ENCODE data around the gene SKI. TPM values are rescaled to one million over a fixed set of nuclear protein-coding genes. Genes with fewer than 3 reads are reported as not detected.

SKI gene
- total RNA-seq, 2 experiments from 2014 or later, result 4.7 to 11.7 TPM

- Histone ChIP-seq H4K20me1 (ENCODE audit: insufficient read depth, low read length) (no peaks in the 10 kb centered on the region), H3K27ac (ENCODE audit: low read depth, low read length, poor library complexity, severe bottlenecking) (no peak overlapping the region), H3K4me3 (ENCODE audit: low read depth, low read length, poor library complexity, severe bottlenecking) (no peak overlapping the region), H3K9me3 (ENCODE audit: low read length) (no peaks in the 10 kb centered on the region), H3K4me1 (ENCODE audit: insufficient read depth, low read length, poor library complexity, severe bottlenecking) (no peaks in the 10 kb centered on the region), H3K36me3 (ENCODE audit: insufficient read depth, low read length) (no peaks in the 10 kb centered on the region), H3K4me2 (ENCODE audit: low read length) (no peak overlapping the region), H2AFZ (ENCODE audit: low read length) (no peak overlapping the region), H3K79me2 (ENCODE audit: insufficient read depth, low read depth, low read length) (no peaks in the 10 kb centered on the region), H3K9me2 (ENCODE audit: insufficient read depth, low read length) (no peaks in the 10 kb centered on the region)
- BruUV-seq (replicated peaks), result no TSS peak
- POLR2A ChIA-PET, result no interaction called here
- TF ChIP-seq CTCF (conservative IDR thresholded peaks at IDR 0.05; ENCODE audit: low read length), result no peak
- TF ChIP-seq EZH2phosphoT487 (IDR thresholded peaks at IDR 0.05; ENCODE audit: borderline replicate concordance, low read depth, low read length), result no peak
- CTCF ChIA-PET (ENCODE audit: unreplicated experiment), result no interaction called here
- DNase-seq (ENCODE audit: low spot score), result no peak
- intact Hi-C loops (cut with micrococcal nuclease; ENCODE audit: unreplicated experiment), result no loop called here
Measured at GRCh38 chr1:2328676-2329455, 100.7 kb downstream of the SKI start.

- Histone ChIP-seq H3K9me3 (ENCODE audit: low read length) (no peaks in the 10 kb centered on the region), H3K9me2 (ENCODE audit: insufficient read depth, low read length) (no peaks in the 10 kb centered on the region), H3K27ac (ENCODE audit: low read depth, low read length, poor library complexity, severe bottlenecking) (no peak overlapping the region), H4K20me1 (ENCODE audit: insufficient read depth, low read length) (no peaks in the 10 kb centered on the region), H3K36me3 (ENCODE audit: insufficient read depth, low read length) (no peaks in the 10 kb centered on the region), H3K79me2 (ENCODE audit: insufficient read depth, low read depth, low read length) (no peaks in the 10 kb centered on the region), H3K4me1 (ENCODE audit: insufficient read depth, low read length, poor library complexity, severe bottlenecking) (no peaks in the 10 kb centered on the region), H2AFZ (ENCODE audit: low read length) (no peak overlapping the region), H3K4me3 (ENCODE audit: low read depth, low read length, poor library complexity, severe bottlenecking) (no peak overlapping the region), H3K4me2 (ENCODE audit: low read length) (no peak overlapping the region)
- TF ChIP-seq CTCF (conservative IDR thresholded peaks at IDR 0.05; ENCODE audit: low read length), result no peak
- no peak for TF ChIP-seq EZH2phosphoT487 (IDR thresholded peaks at IDR 0.05; ENCODE audit: borderline replicate concordance, low read depth, low read length)
- ChIA-PET POLR2A (interaction anchor here (0.5 kb wide), 1 partner anchor 130 kb away, joined by 6 read pairs; no protein-coding TSS in a partner anchor), CTCF (ENCODE audit: unreplicated experiment) (no interaction called here)
- DNase-seq (ENCODE audit: low spot score), result no peak
- intact Hi-C loops (cut with micrococcal nuclease; ENCODE audit: unreplicated experiment), result no loop called here
- no TSS peak for BruUV-seq (replicated peaks)
Measured at GRCh38 chr1:2330035-2330434, 101.9 kb downstream of the SKI start.

- no peak overlapping the region for H3K4me2 ChIP-seq (ENCODE audit: low read length)
- no peak for DNase-seq (ENCODE audit: low spot score)
- ChIA-PET CTCF (ENCODE audit: unreplicated experiment) (no interaction called here), POLR2A (no interaction called here)
- H3K27ac ChIP-seq (ENCODE audit: low read depth, low read length, poor library complexity, severe bottlenecking), result no peak overlapping the region
- no peaks in the 10 kb centered on the region for H3K4me1 ChIP-seq (ENCODE audit: insufficient read depth, low read length, poor library complexity, severe bottlenecking)
- TF ChIP-seq EZH2phosphoT487 (IDR thresholded peaks at IDR 0.05; ENCODE audit: borderline replicate concordance, low read depth, low read length), result no peak
- TF ChIP-seq CTCF (conservative IDR thresholded peaks at IDR 0.05; ENCODE audit: low read length), result no peak
- H3K79me2 ChIP-seq (ENCODE audit: insufficient read depth, low read depth, low read length), result no peaks in the 10 kb centered on the region
- BruUV-seq (replicated peaks), result no TSS peak
- H4K20me1 ChIP-seq (ENCODE audit: insufficient read depth, low read length), result no peaks in the 10 kb centered on the region
- intact Hi-C loops (cut with micrococcal nuclease; ENCODE audit: unreplicated experiment), result no loop called here
- no peak overlapping the region for H2AFZ ChIP-seq (ENCODE audit: low read length)
- H3K4me3 ChIP-seq (ENCODE audit: low read depth, low read length, poor library complexity, severe bottlenecking), result no peak overlapping the region
- no peaks in the 10 kb centered on the region for H3K9me3 ChIP-seq (ENCODE audit: low read length)
- H3K9me2 ChIP-seq (ENCODE audit: insufficient read depth, low read length), result no peaks in the 10 kb centered on the region
- H3K36me3 ChIP-seq (ENCODE audit: insufficient read depth, low read length), result no peaks in the 10 kb centered on the region
Measured at GRCh38 chr1:2330519-2331199, 102.5 kb downstream of the SKI start.

Data from OCI-LY7 (cell line).